ENCODE results near the gene TRAF1.

TRAF1 gene

GRCh38 chr9:120856700-120857099 lies 69.9 kb downstream of the TRAF1 start:
- Histone ChIP-seq H3K79me2 (ENCODE audit: insufficient read depth, low read length) (no peaks in the 10 kb centered on the region), H3K4me3 (ENCODE audit: low read depth, low read length, poor library complexity, severe bottlenecking) (no peak overlapping the region), H2AFZ (ENCODE audit: low read length) (no peak overlapping the region), H3K27ac (ENCODE audit: low read depth, low read length, poor library complexity, severe bottlenecking) (no peak overlapping the region), H3K9me3 (ENCODE audit: low read length) (no peaks in the 10 kb centered on the region), H3K9ac (ENCODE audit: low read length) (no peak overlapping the region), H3K4me1 (ENCODE audit: insufficient read depth, low read length, severe bottlenecking) (no peaks in the 10 kb centered on the region), H3K4me2 (ENCODE audit: low read length) (no peak overlapping the region), H3K36me3 (ENCODE audit: insufficient read depth, low read length) (peaks cover 68% of the 10 kb centered on the region; the same call in 1 of the 2 replicates), H3K27me3 (ENCODE audit: insufficient read depth, low read length) (no peaks in the 10 kb centered on the region), H3K9me2 (ENCODE audit: low read depth, low read length) (no peaks in the 10 kb centered on the region), H4K20me1 (ENCODE audit: insufficient read depth, low read length) (no peaks in the 10 kb centered on the region), H3F3A (ENCODE audit: insufficient read depth, low read length) (no peaks in the 10 kb centered on the region)
- TF ChIP-seq EZH2 (IDR thresholded peaks at IDR 0.05; ENCODE audit: borderline replicate concordance, low read length) (no peak), CTCF (IDR thresholded peaks at IDR 0.05; ENCODE audit: low read length) (no peak)

GRCh38 chr9:120855827-120856670 lies 70.5 kb downstream of the TRAF1 start:
- H3K79me2 ChIP-seq (ENCODE audit: insufficient read depth, low read length), result no peaks in the 10 kb centered on the region
- no peak overlapping the region for H3K4me2 ChIP-seq (ENCODE audit: low read length)
- no peaks in the 10 kb centered on the region for H3K4me1 ChIP-seq (ENCODE audit: insufficient read depth, low read length, severe bottlenecking)
- H3F3A ChIP-seq (ENCODE audit: insufficient read depth, low read length), result no peaks in the 10 kb centered on the region
- peaks cover 70% of the 10 kb centered on the region; the same call in 1 of the 2 replicates for H3K36me3 ChIP-seq (ENCODE audit: insufficient read depth, low read length)
- H3K27me3 ChIP-seq (ENCODE audit: insufficient read depth, low read length), result no peaks in the 10 kb centered on the region
- TF ChIP-seq CTCF (IDR thresholded peaks at IDR 0.05; ENCODE audit: low read length), result no peak
- TF ChIP-seq EZH2 (IDR thresholded peaks at IDR 0.05; ENCODE audit: borderline replicate concordance, low read length), result no peak
- no peak overlapping the region for H3K4me3 ChIP-seq (ENCODE audit: low read depth, low read length, poor library complexity, severe bottlenecking)
- H3K9ac ChIP-seq (ENCODE audit: low read length), result no peak overlapping the region
- no peak overlapping the region for H3K27ac ChIP-seq (ENCODE audit: low read depth, low read length, poor library complexity, severe bottlenecking)
- H3K9me3 ChIP-seq (ENCODE audit: low read length), result no peaks in the 10 kb centered on the region
- no peak overlapping the region for H2AFZ ChIP-seq (ENCODE audit: low read length)
- H3K9me2 ChIP-seq (ENCODE audit: low read depth, low read length), result no peaks in the 10 kb centered on the region
- no peaks in the 10 kb centered on the region for H4K20me1 ChIP-seq (ENCODE audit: insufficient read depth, low read length)

- Histone ChIP-seq H3K36me3 (ENCODE audit: insufficient read depth, low read length) (peaks cover 65% of the 10 kb centered on the region; the same call in 1 of the 2 replicates), H3K4me3 (ENCODE audit: low read depth, low read length, poor library complexity, severe bottlenecking) (no peak overlapping the region), H4K20me1 (ENCODE audit: insufficient read depth, low read length) (no peaks in the 10 kb centered on the region), H3K79me2 (ENCODE audit: insufficient read depth, low read length) (no peaks in the 10 kb centered on the region), H3K4me1 (ENCODE audit: insufficient read depth, low read length, severe bottlenecking) (no peaks in the 10 kb centered on the region), H3K9me3 (ENCODE audit: low read length) (no peaks in the 10 kb centered on the region), H3K27me3 (ENCODE audit: insufficient read depth, low read length) (no peaks in the 10 kb centered on the region), H3K9ac (ENCODE audit: low read length) (no peak overlapping the region), H3K4me2 (ENCODE audit: low read length) (no peak overlapping the region), H3K9me2 (ENCODE audit: low read depth, low read length) (no peaks in the 10 kb centered on the region), H3F3A (ENCODE audit: insufficient read depth, low read length) (no peaks in the 10 kb centered on the region), H2AFZ (ENCODE audit: low read length) (no peak overlapping the region), H3K27ac (ENCODE audit: low read depth, low read length, poor library complexity, severe bottlenecking) (no peak overlapping the region)
- TF ChIP-seq CTCF (IDR thresholded peaks at IDR 0.05; ENCODE audit: low read length) (no peak), EZH2 (IDR thresholded peaks at IDR 0.05; ENCODE audit: borderline replicate concordance, low read length) (no peak)
These were observed 71.8 kb downstream of the TRAF1 start for GRCh38 chr9:120854596-120855327.

Data from OCI-LY1 (cell line).